ENCODE data around the gene PUS3.

Gene PUS3

DNA sequence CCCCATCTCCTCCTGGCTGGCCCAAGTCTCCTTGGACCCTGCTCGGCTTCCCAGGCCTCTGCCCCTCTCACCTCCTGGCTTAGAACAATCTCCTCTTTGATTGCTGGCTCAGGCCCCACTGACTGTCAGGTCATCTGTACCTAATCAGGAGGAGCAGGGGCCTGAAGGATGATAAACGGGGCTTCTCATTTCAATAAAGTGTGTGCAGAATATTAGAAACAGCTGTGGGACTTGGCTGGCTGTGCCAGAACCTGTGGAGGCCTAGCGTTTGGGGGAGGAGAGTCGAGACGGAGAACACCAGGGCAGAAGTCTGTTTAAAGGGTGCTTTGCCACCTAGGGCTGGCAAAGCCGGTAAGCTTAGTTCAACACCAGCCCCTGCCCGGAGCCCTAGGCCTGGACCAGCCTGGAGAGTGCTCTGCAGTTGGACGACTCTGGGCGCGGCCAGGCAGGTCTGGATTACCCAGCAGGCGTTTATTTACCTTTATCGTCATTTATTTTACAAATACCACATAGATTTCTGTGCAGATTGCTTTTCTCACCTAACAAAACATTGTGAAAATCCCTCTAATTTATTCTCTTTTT is 32.7 kb upstream of the PUS3 start:
- no peak overlapping the region for H3K4me3 ChIP-seq (ENCODE audit: low read depth in 1 of 2, low read length in 1 of 2)
- no peak overlapping the region for H3K27ac ChIP-seq
- H3K4me1 ChIP-seq (ENCODE audit: control insufficient read depth in 1 of 2, insufficient read depth in 1 of 2, low read depth in 1 of 2, low read length in 1 of 2): peaks cover 0 to 4% of the 10 kb centered on the region in 2 experiments
- H3K36me3 ChIP-seq: no peaks in the 10 kb centered on the region
- no peaks in the 10 kb centered on the region for H3K27me3 ChIP-seq
- no peak for TF ChIP-seq CTCF (IDR thresholded peaks at IDR 0.05)
- H3K9me3 ChIP-seq: no peaks in the 10 kb centered on the region

DNA sequence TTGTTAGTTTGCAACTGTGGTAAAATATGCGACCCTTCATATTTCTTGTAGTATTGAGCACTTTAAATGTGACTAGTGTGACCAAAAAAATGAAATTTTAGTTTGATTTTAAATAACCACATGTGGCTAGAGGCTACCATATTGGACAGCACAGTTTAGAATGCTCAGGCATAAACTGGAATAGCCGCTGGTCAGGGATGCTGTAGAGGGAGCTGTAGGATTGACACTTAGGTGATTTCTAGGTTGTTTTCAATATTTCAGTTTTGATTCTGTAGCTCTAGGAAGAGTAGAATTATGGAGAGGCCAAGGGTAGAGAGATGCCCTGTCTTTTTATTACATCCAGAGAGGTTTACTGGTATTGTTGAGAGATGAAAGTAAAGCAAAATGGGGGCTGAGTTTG is 32.0 kb upstream of the PUS3 start:
- Histone ChIP-seq H3K9me3 (no peaks in the 10 kb centered on the region), H3K4me1 (ENCODE audit: control insufficient read depth in 1 of 2, insufficient read depth in 1 of 2, low read depth in 1 of 2, low read length in 1 of 2) (peaks cover 0 to 4% of the 10 kb centered on the region in 2 experiments), H3K36me3 (no peaks in the 10 kb centered on the region), H3K27me3 (no peaks in the 10 kb centered on the region), H3K4me3 (ENCODE audit: low read depth in 1 of 2, low read length in 1 of 2) (no peak overlapping the region), H3K27ac (no peak overlapping the region)
- no peak for TF ChIP-seq CTCF (IDR thresholded peaks at IDR 0.05)

- no peak for TF ChIP-seq CTCF (IDR thresholded peaks at IDR 0.05)
- Histone ChIP-seq H3K27me3 (no peaks in the 10 kb centered on the region), H3K36me3 (no peaks in the 10 kb centered on the region), H3K9me3 (no peaks in the 10 kb centered on the region), H3K4me3 (ENCODE audit: low read depth in 1 of 2, low read length in 1 of 2) (no peak overlapping the region), H3K4me1 (ENCODE audit: control insufficient read depth in 1 of 2, insufficient read depth in 1 of 2, low read depth in 1 of 2, low read length in 1 of 2) (peaks cover 4 to 5% of the 10 kb centered on the region in 2 experiments), H3K27ac (no peak overlapping the region)
Observed at GRCh38 chr11:125934473-125934872, 31.5 kb upstream of the PUS3 start.

- Histone ChIP-seq H3K4me3 (ENCODE audit: low read depth in 1 of 2, low read length in 1 of 2) (no peak overlapping the region), H3K4me1 (ENCODE audit: control insufficient read depth in 1 of 2, insufficient read depth in 1 of 2, low read depth in 1 of 2, low read length in 1 of 2) (peaks cover under 1 to 6% of the 10 kb centered on the region in 2 experiments), H3K27ac (no peak overlapping the region), H3K36me3 (no peaks in the 10 kb centered on the region), H3K9me3 (no peaks in the 10 kb centered on the region), H3K27me3 (no peaks in the 10 kb centered on the region)
- TF ChIP-seq CTCF (IDR thresholded peaks at IDR 0.05): no peak
Observed at GRCh38 chr11:125933030-125933813, 30.2 kb upstream of the PUS3 start.

DNA sequence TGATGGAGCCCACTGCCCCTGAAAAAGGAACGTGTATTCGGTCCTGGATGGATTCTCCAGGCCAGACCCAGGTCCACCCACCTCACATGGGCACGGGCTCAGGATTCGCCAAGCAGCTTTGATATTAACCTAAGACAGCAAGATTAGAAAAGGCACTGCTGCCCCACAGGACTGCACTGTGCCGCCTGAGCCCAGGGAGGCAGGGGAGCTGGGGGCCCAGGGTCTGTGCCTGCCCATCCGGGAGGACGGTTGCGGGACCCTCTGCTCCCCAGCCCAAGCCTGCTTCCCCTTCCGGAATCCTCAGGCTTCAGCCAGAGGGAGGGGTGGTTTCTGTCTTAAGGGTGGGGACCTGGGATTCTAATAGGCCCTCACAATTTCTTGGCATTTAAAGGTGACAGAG is 29.3 kb upstream of the PUS3 start:
- H3K36me3 ChIP-seq: no peaks in the 10 kb centered on the region
- H3K4me3 ChIP-seq (ENCODE audit: low read depth in 1 of 2, low read length in 1 of 2): no peak overlapping the region
- peaks cover 0 to 6% of the 10 kb centered on the region in 2 experiments for H3K4me1 ChIP-seq (ENCODE audit: control insufficient read depth in 1 of 2, insufficient read depth in 1 of 2, low read depth in 1 of 2, low read length in 1 of 2)
- no peaks in the 10 kb centered on the region for H3K27me3 ChIP-seq
- H3K9me3 ChIP-seq: no peaks in the 10 kb centered on the region
- no peak for TF ChIP-seq CTCF (IDR thresholded peaks at IDR 0.05)
- H3K27ac ChIP-seq: no peak overlapping the region
